ENCODE measurements around the gene ARHGEF17. TPM values are rescaled to one million over a fixed set of nuclear protein-coding genes. Genes with fewer than 3 reads are reported as not detected.
A peak's percentile ranks its signal among the peaks of the same experiment; 100 is the strongest.

The ARHGEF17 gene
- polyA plus RNA-seq, 2 of the 4 experiments (the other 2 are of a cell fraction), result 7.0 to 16.2 TPM

DNA sequence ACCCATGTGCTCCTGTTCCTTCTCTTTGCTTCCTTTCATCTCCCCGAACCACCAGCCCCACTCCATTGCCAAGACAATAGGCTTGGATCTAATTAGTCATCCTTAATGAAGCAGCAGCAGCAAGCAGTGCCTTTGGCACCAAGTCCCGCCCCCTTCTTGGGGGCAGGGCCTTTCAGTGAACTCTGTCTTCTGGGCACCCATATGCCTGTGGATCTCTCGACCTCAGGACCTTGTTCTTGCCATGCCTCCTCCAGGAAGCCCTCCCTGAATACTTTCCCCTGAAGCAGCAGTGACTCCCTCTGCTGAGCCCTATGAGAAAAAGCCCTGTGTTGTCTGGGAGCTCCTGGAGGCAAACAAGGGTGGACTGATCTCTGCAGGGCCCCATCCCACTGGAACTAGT, 32.1 kb downstream of the ARHGEF17 start:
- Histone ChIP-seq H3K4me1 (peaks cover 7% of the 10 kb centered on the region), H3K4me3 (no peak overlapping the region), H3K4me2 (no peak overlapping the region), H3K27ac (no peak overlapping the region), H3K9me3 (no peaks in the 10 kb centered on the region)
- ChIA-PET CTCF (interaction anchor here (0.7 to 10.6 kb wide), 3 partner anchors 16 to 204 kb away, joined by 3 to 527 read pairs (median 257); partner anchors contain the start of gene ARHGEF17), POLR2A (no interaction called here)
- DNase-seq (ENCODE audit: low read depth in 1 of 2, low spot score in 1 of 2) (no peak), FAIRE-seq (no peak), ATAC-seq (no peak)
- 64% methylated on average over 3 of the region's 3 CpGs for WGBS (ENCODE audit: missing lambda C conversion rate)
- TF ChIP-seq ZC3H11A (IDR thresholded peaks at IDR 0.05) (no peak), ZFP36 (IDR thresholded peaks at IDR 0.05; ENCODE audit: borderline replicate concordance, partially characterized antibody) (peak; percentile 96), JUN (IDR thresholded peaks at IDR 0.05) (no peak), MYC (IDR thresholded peaks at IDR 0.05; ENCODE audit: borderline replicate concordance, low read length) (no peak), SREBF2 (IDR thresholded peaks at IDR 0.05) (no peak), BHLHE40 (IDR thresholded peaks at IDR 0.05; ENCODE audit: low read depth, low read length) (no peak)

DNA sequence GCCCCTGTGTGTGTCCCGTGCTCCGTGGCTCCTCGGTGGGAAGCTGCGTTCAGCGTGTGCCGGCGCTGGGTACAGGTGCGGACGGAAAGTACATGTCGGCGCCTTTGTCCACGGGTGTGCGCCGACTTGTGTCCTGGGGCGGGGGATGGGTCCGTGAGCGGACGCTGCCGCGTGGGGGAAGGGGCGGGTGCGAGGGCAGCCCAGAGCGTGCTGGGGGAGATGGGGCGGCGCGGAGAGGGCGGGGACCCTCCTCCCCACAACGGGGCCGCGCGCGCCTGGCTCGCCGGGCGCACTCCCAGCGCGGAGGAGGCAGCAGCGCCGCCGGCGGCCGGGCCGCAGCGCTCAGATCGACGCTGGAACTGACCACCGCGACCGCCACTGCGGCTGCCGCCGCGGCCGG, 34.6 kb downstream of the ARHGEF17 start:
- FAIRE-seq (no peak), DNase-seq (ENCODE audit: low read depth in 1 of 2, low spot score in 1 of 2) (no peak), ATAC-seq (no peak)
- TF ChIP-seq KDM1A (IDR thresholded peaks at IDR 0.05; ENCODE audit: low read depth), result no peak
- TF ChIP-seq HEYL (CRISPR knock-in tag; IDR thresholded peaks at IDR 0.05), result no peak
- TF ChIP-seq, protein P1, sequence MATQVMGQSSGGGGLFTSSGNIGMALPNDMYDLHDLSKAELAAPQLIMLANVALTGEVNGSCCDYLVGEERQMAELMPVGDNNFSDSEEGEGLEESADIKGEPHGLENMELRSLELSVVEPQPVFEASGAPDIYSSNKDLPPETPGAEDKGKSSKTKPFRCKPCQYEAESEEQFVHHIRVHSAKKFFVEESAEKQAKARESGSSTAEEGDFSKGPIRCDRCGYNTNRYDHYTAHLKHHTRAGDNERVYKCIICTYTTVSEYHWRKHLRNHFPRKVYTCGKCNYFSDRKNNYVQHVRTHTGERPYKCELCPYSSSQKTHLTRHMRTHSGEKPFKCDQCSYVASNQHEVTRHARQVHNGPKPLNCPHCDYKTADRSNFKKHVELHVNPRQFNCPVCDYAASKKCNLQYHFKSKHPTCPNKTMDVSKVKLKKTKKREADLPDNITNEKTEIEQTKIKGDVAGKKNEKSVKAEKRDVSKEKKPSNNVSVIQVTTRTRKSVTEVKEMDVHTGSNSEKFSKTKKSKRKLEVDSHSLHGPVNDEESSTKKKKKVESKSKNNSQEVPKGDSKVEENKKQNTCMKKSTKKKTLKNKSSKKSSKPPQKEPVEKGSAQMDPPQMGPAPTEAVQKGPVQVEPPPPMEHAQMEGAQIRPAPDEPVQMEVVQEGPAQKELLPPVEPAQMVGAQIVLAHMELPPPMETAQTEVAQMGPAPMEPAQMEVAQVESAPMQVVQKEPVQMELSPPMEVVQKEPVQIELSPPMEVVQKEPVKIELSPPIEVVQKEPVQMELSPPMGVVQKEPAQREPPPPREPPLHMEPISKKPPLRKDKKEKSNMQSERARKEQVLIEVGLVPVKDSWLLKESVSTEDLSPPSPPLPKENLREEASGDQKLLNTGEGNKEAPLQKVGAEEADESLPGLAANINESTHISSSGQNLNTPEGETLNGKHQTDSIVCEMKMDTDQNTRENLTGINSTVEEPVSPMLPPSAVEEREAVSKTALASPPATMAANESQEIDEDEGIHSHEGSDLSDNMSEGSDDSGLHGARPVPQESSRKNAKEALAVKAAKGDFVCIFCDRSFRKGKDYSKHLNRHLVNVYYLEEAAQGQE (IDR thresholded peaks at IDR 0.05), result no peak
- no peak for TF ChIP-seq RARB (CRISPR knock-in tag; IDR thresholded peaks at IDR 0.05)
- TF ChIP-seq RCOR1 (IDR thresholded peaks at IDR 0.05; ENCODE audit: low read depth, low read length), result no peak
- no peak for TF ChIP-seq EP300 (IDR thresholded peaks at IDR 0.05)
- no peak for TF ChIP-seq KDM5A (IDR thresholded peaks at IDR 0.05)
- TF ChIP-seq TFCP2L1 (CRISPR knock-in tag; IDR thresholded peaks at IDR 0.05), result no peak
- TF ChIP-seq TP53 (CRISPR knock-in tag; IDR thresholded peaks at IDR 0.05), result no peak
- TF ChIP-seq E2F6 (IDR thresholded peaks at IDR 0.05; ENCODE audit: borderline replicate concordance, low read depth), result no peak
- TF ChIP-seq EHF (CRISPR knock-in tag; IDR thresholded peaks at IDR 0.05), result no peak
- no peak for TF ChIP-seq BHLHE40 (IDR thresholded peaks at IDR 0.05; ENCODE audit: low read depth, low read length)
- Histone ChIP-seq H3K9me3 (no peaks in the 10 kb centered on the region), H3K4me1 (no peaks in the 10 kb centered on the region), H3K4me2 (no peak overlapping the region), H3K4me3 (no peak overlapping the region), H3K27ac (no peak overlapping the region)
- CTCF ChIA-PET, result interaction anchor here (0.7 to 10.6 kb wide), 6 partner anchors 11 to 318 kb away, joined by 3 to 527 read pairs (median 6); partner anchors contain the start of gene ARHGEF17
- 90% methylated on average over 40 of the region's 54 CpGs for WGBS (ENCODE audit: missing lambda C conversion rate)
- POLR2A ChIA-PET, result no interaction called here

DNA sequence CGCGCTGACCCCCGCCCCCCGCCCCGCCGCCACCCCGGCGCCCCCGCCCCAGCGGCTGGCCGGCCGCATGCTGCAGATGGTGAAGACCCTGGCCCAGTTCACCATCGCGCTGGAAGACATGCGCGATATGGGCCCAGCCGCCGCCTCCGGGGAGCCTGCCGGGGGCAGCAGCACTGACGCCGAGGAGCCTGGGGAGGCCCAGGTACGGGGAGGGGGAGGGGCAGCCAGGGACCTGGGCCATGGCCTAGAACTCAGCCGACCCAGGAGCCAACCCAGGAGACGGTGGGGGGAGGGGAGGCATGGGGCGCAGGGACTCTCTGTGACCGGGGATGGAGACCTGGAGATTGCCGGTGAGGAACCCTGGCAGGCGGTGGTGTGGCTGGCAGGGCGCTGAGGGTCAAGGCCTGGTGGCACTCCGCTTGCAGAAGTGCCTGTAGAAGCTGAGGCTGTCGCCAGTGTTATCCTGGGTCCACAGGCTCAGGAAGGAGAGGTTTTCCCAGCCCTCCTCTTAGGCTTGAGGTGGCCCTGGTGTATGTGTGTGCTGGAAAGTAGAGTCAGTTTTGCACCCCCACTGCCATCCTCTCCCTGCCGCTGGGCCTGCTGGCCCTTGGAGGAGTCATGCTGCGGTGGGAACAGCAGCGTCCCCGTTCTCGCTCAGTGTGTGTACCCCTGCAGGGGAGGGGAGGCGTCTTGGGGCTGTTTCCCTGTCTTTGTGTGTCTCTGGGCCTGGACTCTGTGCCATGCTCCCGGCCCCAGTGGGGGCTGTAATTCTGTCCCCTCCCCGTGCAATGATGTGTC, 35.2 kb downstream of the ARHGEF17 start:
- ATAC-seq (peak in 1 of 2 experiments; percentile 7; a peak in 2 of 6 replicates), DNase-seq (ENCODE audit: low read depth in 1 of 2, low spot score in 1 of 2) (no peak), FAIRE-seq (no peak)
- POLR2A ChIA-PET, result interaction anchor here (0.6 kb wide), 1 partner anchor 36 kb away, joined by 3 read pairs; no protein-coding TSS in a partner anchor
- CTCF ChIA-PET, result interaction anchor here (0.9 to 10.6 kb wide), 9 partner anchors 8 to 317 kb away, joined by 3 to 527 read pairs (median 9); partner anchors contain the start of gene ARHGEF17
- no peaks in the 10 kb centered on the region for H3K9me3 ChIP-seq
- WGBS (ENCODE audit: missing lambda C conversion rate), result 89% methylated on average over 13 of the region's 40 CpGs
- H3K4me3 ChIP-seq, result no peak overlapping the region
- H3K27ac ChIP-seq, result no peak overlapping the region
- no peaks in the 10 kb centered on the region for H3K4me1 ChIP-seq
- TF ChIP-seq RNF2 (IDR thresholded peaks at IDR 0.05; ENCODE audit: borderline replicate concordance, low read depth) (no peak), NR3C1 (IDR thresholded peaks at IDR 0.05) (no peak), TP53 (CRISPR knock-in tag; IDR thresholded peaks at IDR 0.05) (no peak), ELK1 (IDR thresholded peaks at IDR 0.05; ENCODE audit: low read depth, low read length) (no peak), ZSCAN20 (CRISPR knock-in tag; IDR thresholded peaks at IDR 0.05) (no peak), MYC (IDR thresholded peaks at IDR 0.05; ENCODE audit: borderline replicate concordance, low read length) (no peak)
- no peak overlapping the region for H3K4me2 ChIP-seq

Measured in A549 (cell line).